ENCODE data around the gene RASAL2.
"Not testable (repeated sequence)": the region's sequence is repeated elsewhere in the genome, so short reads cannot be mapped to it uniquely, and the experiment has no call there.

RASAL2 gene

DNA sequence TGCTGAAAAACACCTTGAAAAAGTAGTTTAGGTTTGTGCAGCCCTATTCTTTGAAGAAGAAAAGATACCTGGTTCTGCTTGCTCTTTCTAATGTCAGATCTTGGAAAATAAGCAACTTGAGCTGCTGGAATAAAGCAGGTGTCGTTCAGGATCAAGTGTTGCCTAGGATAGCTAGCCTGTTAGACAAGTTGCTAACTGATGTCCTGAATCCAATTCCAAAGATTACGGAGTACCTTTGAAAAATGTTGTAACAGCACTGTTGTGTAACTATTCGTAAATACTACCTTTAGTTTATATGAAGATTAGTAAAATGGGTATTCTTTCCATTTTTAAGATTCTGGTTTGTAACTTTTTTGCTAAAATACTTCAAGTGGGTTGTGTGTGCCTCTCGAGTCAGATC lies 251.3 kb downstream of the RASAL2 start:
- TF ChIP-seq POLR2A (IDR thresholded peaks at IDR 0.05; ENCODE audit: low read depth, low read length): no peak
- no peak for TF ChIP-seq POLR2AphosphoS5 (IDR thresholded peaks at IDR 0.05; ENCODE audit: low read depth, low read length)
- no peak for TF ChIP-seq TAF1 (IDR thresholded peaks at IDR 0.05; ENCODE audit: borderline replicate concordance, low read depth, low read length)
- FAIRE-seq (no peak), DNase-seq (ENCODE audit: insufficient read length) (no peak)

DNA sequence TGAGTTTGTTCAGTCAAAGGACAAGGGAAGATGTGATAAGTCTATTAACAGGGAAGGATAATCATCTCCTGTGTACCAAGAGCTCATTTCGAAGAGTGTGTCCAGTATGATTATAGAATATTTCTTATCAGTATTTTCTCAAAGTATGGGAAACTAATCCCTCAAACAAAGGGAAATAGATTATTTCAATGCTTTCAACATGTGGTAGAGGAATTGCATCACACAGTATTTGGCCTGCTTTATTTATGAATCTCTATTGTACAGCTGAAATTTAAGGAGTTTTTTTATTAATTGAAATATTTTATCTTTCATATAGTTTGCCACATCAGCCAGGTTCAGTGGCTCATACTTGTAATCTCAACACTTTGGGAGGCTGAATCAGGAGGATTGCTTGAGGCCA lies 251.9 kb downstream of the RASAL2 start:
- FAIRE-seq: no peak

DNA sequence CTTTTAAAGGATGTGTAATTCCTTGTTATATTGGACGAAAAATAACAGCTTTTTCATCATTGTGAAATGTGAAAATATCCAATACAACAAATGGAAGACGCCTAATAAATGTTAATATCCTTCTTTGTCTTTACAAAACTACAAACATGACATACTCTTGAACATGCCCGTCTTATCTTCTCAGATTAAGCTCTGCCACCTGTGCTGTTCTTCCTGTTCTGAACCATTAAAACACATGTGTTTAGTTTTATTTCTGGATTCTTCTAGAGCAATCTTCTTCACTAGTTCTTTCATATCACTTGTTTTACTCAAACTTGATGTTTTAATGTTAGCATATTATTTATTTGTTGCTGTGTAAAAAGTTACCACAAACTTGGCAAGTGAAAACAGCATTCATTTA lies 255.9 kb downstream of the RASAL2 start:
- DNase-seq (ENCODE audit: insufficient read length) (no peak), FAIRE-seq (no peak)
- no peak for TF ChIP-seq POLR2AphosphoS5 (IDR thresholded peaks at IDR 0.05; ENCODE audit: low read depth, low read length)
- no peak for TF ChIP-seq POLR2A (IDR thresholded peaks at IDR 0.05; ENCODE audit: low read depth, low read length)
- TF ChIP-seq TAF1 (IDR thresholded peaks at IDR 0.05; ENCODE audit: borderline replicate concordance, low read depth, low read length): no peak

More for the DNA sequence above, 251.9 kb downstream of the RASAL2 start:
- no peak for DNase-seq (ENCODE audit: insufficient read length)
- TF ChIP-seq TAF1 (IDR thresholded peaks at IDR 0.05; ENCODE audit: borderline replicate concordance, low read depth, low read length) (no peak), POLR2A (IDR thresholded peaks at IDR 0.05; ENCODE audit: low read depth, low read length) (no peak), POLR2AphosphoS5 (IDR thresholded peaks at IDR 0.05; ENCODE audit: low read depth, low read length) (no peak)

DNA sequence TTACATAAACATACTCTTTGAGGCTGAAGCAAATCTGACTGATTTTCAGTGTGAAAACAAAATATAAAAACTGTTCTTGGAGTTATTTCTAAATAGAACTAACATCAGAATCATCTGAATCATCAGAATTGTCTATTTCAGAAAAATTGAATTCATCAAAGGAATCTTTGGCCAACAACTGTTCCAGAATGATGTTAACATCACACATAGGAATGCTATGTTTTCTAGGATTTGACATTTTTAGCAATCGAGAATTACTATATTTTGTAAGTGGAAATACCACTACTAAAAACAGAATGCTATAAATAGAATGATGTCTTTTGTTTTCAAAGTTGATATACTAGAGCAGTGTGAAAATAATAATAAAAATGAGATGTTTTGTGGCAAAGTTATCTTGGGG lies 258.0 kb downstream of the RASAL2 start:
- not testable (repeated sequence) for FAIRE-seq; DNase-seq (ENCODE audit: insufficient read length)

DNA sequence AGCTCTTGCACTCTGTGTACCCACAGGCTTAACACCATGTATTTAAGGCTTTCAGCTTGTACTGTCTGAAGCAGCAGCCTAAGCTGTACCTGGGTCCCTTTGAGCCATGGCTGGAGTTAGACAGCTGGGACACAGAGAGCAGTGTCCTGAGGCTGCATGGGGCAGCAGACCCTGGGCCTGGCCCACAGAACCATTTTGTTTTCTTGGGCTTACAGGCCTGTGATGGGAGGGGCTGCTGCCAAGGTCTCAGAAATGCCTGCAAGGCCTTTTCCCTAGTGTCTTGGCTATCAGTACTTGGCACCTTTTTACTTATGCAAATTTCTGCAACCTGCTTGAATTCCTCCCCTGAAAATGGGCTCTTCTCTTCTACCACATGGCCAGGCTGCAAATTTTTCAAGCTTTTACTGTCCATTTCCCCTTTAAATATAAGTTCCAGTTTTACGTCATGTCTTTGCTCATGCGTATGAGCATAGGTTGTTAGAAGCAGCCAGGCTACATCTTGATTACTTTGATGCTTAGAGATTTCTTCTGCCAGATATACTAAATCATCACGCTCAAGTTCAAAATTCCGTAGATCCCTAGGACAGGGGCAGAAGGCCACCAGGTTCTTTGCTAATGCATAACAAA lies 259.0 kb downstream of the RASAL2 start:
- TF ChIP-seq POLR2AphosphoS5 (IDR thresholded peaks at IDR 0.05; ENCODE audit: low read depth, low read length) (no peak), POLR2A (IDR thresholded peaks at IDR 0.05; ENCODE audit: low read depth, low read length) (no peak), TAF1 (IDR thresholded peaks at IDR 0.05; ENCODE audit: borderline replicate concordance, low read depth, low read length) (no peak)
- FAIRE-seq: no peak

DNA sequence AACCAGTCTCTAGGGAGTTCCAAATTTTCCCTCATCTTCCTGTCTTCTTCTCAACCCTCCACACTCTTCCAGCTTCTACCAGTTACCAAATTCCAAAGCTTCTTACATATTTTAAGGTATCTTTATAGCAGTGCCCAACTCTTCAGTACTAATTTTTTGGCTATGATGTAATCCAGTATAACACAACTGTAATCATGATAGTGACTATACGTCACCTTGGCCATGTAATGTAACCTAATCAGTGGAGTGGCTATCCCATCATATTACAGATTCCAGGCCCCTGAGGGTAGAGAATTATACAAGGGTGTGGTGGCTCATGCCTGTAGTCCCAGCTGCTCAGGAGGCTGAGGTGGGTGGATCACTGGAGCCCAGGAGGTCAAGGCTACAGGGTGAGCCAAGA lies 259.6 kb downstream of the RASAL2 start:
- FAIRE-seq (no peak), DNase-seq (ENCODE audit: insufficient read length) (no peak)
- TF ChIP-seq POLR2AphosphoS5 (IDR thresholded peaks at IDR 0.05; ENCODE audit: low read depth, low read length): no peak
- TF ChIP-seq TAF1 (IDR thresholded peaks at IDR 0.05; ENCODE audit: borderline replicate concordance, low read depth, low read length): no peak
- no peak for TF ChIP-seq POLR2A (IDR thresholded peaks at IDR 0.05; ENCODE audit: low read depth, low read length)

More for the DNA sequence above, 259.0 kb downstream of the RASAL2 start:
- DNase-seq (ENCODE audit: insufficient read length): no peak

DNA sequence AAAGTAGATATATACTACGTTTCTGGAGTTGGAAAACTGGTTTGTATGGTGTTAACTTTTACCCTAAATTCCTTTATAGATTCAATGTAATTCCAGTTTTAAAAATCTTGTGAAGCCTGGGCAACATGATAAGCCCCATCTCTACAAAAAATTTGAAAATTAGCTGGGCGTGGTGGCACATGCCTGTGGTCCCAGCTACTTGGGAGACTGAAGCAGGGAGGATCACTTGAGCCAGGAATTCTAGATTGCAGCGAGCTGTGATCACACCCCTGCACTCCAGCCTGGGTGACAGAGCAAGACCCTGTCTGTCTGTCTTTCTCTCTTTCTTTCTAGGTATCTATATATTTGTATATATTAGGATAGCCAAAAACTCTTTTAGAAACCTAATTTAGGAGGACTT lies 260.9 kb downstream of the RASAL2 start:
- FAIRE-seq (no peak), DNase-seq (ENCODE audit: insufficient read length) (no peak)
- TF ChIP-seq POLR2AphosphoS5 (IDR thresholded peaks at IDR 0.05; ENCODE audit: low read depth, low read length) (no peak), POLR2A (IDR thresholded peaks at IDR 0.05; ENCODE audit: low read depth, low read length) (no peak), TAF1 (IDR thresholded peaks at IDR 0.05; ENCODE audit: borderline replicate concordance, low read depth, low read length) (no peak)

DNA sequence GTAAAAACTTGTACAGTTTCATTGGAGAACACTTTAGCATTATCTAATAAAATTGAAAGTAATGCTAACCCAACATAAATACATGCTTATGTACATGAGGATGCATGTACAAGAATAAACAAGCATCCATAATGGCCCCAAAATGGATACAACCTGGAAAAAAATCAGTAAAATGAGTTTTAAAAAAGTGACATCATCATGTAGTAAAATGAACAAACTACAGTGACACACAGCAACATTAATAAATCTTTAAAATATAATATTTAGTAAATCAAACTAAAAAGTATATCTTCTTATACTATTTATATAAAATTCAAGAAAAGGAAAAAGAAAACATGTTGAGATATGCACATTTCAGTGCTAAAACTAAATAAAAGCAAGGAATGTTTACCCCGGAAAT lies 262.4 kb downstream of the RASAL2 start:
- DNase-seq (ENCODE audit: insufficient read length): no peak
- FAIRE-seq: no peak
- TF ChIP-seq POLR2A (IDR thresholded peaks at IDR 0.05; ENCODE audit: low read depth, low read length): no peak
- no peak for TF ChIP-seq POLR2AphosphoS5 (IDR thresholded peaks at IDR 0.05; ENCODE audit: low read depth, low read length)
- no peak for TF ChIP-seq TAF1 (IDR thresholded peaks at IDR 0.05; ENCODE audit: borderline replicate concordance, low read depth, low read length)

DNA sequence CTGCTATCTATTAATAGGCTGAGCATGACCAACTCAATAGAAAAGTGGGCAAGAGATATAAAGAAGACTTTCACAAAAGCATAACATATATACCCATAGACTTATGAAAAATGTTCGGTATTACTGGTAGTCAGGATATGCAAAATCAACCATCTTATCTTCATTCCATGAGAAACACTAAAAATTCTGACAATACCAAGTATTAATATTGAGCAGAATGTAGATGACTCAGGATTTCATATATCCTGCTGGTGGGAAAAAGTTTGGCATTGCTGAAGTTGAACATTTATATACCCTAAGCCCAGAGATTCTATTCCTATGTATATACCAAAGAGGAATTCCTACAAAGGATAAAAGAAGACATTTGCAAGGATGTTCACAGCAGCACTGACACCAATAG lies 264.6 kb downstream of the RASAL2 start:
- FAIRE-seq: no peak
- no peak for TF ChIP-seq POLR2A (IDR thresholded peaks at IDR 0.05; ENCODE audit: low read depth, low read length)
- TF ChIP-seq POLR2AphosphoS5 (IDR thresholded peaks at IDR 0.05; ENCODE audit: low read depth, low read length): no peak
- TF ChIP-seq TAF1 (IDR thresholded peaks at IDR 0.05; ENCODE audit: borderline replicate concordance, low read depth, low read length): no peak
- DNase-seq (ENCODE audit: insufficient read length): no peak

DNA sequence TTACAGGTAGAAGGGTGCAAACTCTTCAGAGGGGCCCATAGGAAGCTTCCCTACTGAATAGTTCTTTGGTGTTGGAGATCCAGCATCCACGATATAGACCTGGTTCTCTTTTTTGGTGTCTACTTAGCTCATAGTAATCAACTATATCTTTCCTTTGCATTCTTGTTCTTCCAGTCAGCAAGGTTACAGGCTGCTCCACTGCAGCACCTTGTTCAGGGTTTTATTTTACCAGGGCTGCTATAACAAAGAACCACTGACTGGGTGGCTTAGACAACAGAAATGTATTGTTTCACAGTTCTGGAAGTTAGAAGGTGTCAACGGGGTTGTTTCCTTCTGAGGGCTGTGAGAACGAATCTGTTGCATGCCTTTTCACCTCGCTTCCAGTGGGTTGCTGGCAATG lies 266.5 kb downstream of the RASAL2 start:
- FAIRE-seq: no peak

DNA sequence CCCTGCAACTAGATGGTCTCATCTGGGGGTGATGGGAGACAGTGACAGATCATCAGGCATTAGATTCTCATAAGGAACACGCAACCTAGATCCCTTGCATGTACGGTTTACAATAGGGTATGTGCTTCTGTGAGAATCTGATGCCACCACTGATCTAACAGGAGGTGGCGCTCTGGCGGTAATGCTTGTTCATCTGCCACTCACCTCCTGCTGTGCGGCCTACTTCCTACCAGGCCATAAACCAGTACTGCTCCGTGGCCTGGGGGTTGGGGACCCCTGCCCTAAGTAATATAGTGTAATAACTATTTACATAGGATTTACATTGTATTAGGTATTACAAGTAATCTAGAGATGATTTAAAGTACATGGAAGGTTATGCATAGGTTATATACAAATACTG lies 267.9 kb downstream of the RASAL2 start:
- FAIRE-seq: peak; percentile 24
- no peak for DNase-seq (ENCODE audit: insufficient read length)
- no peak for TF ChIP-seq POLR2AphosphoS5 (IDR thresholded peaks at IDR 0.05; ENCODE audit: low read depth, low read length)
- no peak for TF ChIP-seq TAF1 (IDR thresholded peaks at IDR 0.05; ENCODE audit: borderline replicate concordance, low read depth, low read length)
- no peak for TF ChIP-seq POLR2A (IDR thresholded peaks at IDR 0.05; ENCODE audit: low read depth, low read length)

More for the DNA sequence above, 266.5 kb downstream of the RASAL2 start:
- no peak for DNase-seq (ENCODE audit: insufficient read length)
- TF ChIP-seq TAF1 (IDR thresholded peaks at IDR 0.05; ENCODE audit: borderline replicate concordance, low read depth, low read length): no peak
- no peak for TF ChIP-seq POLR2AphosphoS5 (IDR thresholded peaks at IDR 0.05; ENCODE audit: low read depth, low read length)
- no peak for TF ChIP-seq POLR2A (IDR thresholded peaks at IDR 0.05; ENCODE audit: low read depth, low read length)

DNA sequence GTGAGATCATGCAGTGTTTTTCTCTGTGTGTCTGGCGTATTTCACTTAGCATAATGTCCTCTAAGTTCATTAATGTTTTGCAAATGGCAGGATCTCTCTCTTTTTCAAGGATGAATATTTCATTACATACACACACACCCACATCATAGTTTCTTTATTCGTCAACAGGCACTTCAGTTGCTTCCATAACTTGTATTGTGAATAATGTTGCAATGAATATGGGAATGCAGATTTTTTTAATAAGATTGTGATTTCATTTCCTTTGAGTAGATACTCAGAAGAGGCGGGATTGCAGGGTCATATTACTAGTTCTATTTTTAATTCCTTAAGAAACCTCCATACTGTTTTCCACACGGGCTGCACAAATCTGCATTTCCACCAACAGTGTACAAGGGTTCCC lies 268.8 kb downstream of the RASAL2 start:
- no peak for FAIRE-seq
- TF ChIP-seq TAF1 (IDR thresholded peaks at IDR 0.05; ENCODE audit: borderline replicate concordance, low read depth, low read length): no peak
- TF ChIP-seq POLR2AphosphoS5 (IDR thresholded peaks at IDR 0.05; ENCODE audit: low read depth, low read length): no peak
- no peak for TF ChIP-seq POLR2A (IDR thresholded peaks at IDR 0.05; ENCODE audit: low read depth, low read length)
- DNase-seq (ENCODE audit: insufficient read length): no peak

DNA sequence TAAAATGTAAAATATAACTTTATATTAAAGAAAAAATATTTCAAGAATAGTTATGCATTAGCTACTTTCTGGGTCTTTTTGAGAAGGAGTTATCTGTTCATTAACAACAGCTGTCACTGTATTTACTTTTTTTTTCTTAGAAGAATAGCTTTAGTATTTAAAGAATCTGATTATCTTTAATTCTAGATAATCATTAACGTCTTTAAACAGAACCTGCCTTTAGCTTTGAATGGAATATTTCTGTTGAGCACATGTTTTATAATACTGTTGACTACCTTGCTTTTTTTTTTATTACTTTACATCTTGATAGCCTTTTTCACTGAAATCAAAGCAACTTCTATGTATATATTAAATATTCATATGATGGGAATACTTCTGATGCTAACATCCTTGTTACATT lies 270.9 kb downstream of the RASAL2 start:
- DNase-seq (ENCODE audit: insufficient read length) (no peak), FAIRE-seq (no peak)
- TF ChIP-seq TAF1 (IDR thresholded peaks at IDR 0.05; ENCODE audit: borderline replicate concordance, low read depth, low read length) (no peak), POLR2AphosphoS5 (IDR thresholded peaks at IDR 0.05; ENCODE audit: low read depth, low read length) (no peak), POLR2A (IDR thresholded peaks at IDR 0.05; ENCODE audit: low read depth, low read length) (no peak)

All from GM12892 (cell line).